Measurements from ENCODE around the gene SH3RF3.

GRCh38 chr2:109223490-109223889, 94.5 kb downstream of the SH3RF3 start:
- no peak for TF ChIP-seq POLR2A (IDR thresholded peaks at IDR 0.05; ENCODE audit: low read depth, low read length)
- no peak for TF ChIP-seq POLR2AphosphoS2 (IDR thresholded peaks at IDR 0.05; ENCODE audit: low read depth, low read length)
- no peak for TF ChIP-seq CHD4 (IDR thresholded peaks at IDR 0.05)
- no peak for TF ChIP-seq PBX3 (IDR thresholded peaks at IDR 0.05; ENCODE audit: insufficient replicate concordance, low read depth, low read length)

All from GM12878 (cell line).